Activated CD4-positive, CD25-positive, alpha-beta regulatory T cell treated with anti-CD3 and anti-CD28 coated beads, Interleukin-2, amount 50 U/mL, for 24 hours (primary cell): ENCODE measurements around the gene CCSER1.

ENCODE experiments used
- ATAC-seq, 2 donors: fragments of 150-1000 bp; cut with Tn5 transposase; one replicate each; pipeline ENCODE4 v1.10.0; 2021; ENCODE audit warnings: mild to moderate bottlenecking in 1 of 2, moderate library complexity in 1 of 2

The CCSER1 gene

GRCh38 chr4:90127223-90127705 lies at the start of gene CCSER1:
Gene CCSER1 (plus strand): TSS chr4:90127394.
- ATAC-seq: peak; percentile 66 to 79

GRCh38 chr4:90078440-90078839 lies 48.8 kb upstream of the CCSER1 start:
- no peak for ATAC-seq

GRCh38 chr4:90080116-90080515 lies 47.1 kb upstream of the CCSER1 start:
- ATAC-seq: no peak

GRCh38 chr4:90081432-90082144 lies 45.6 kb upstream of the CCSER1 start:
- no peak for ATAC-seq

GRCh38 chr4:90082449-90082848 lies 44.7 kb upstream of the CCSER1 start:
- ATAC-seq: no peak

GRCh38 chr4:90084277-90084966 lies 42.8 kb upstream of the CCSER1 start:
- ATAC-seq: no peak

GRCh38 chr4:90084967-90085295 lies 42.3 kb upstream of the CCSER1 start:
- no peak for ATAC-seq

- ATAC-seq: no peak
Measured at GRCh38 chr4:90093526-90093925, 33.7 kb upstream of the CCSER1 start.

GRCh38 chr4:90095000-90095399 lies 32.2 kb upstream of the CCSER1 start:
- no peak for ATAC-seq

- peak; percentile 61 to 66 for ATAC-seq
Measured at GRCh38 chr4:90099812-90100211, 27.4 kb upstream of the CCSER1 start.

GRCh38 chr4:90103991-90104390 lies 23.2 kb upstream of the CCSER1 start:
- no peak for ATAC-seq

- no peak for ATAC-seq
Measured at GRCh38 chr4:90105274-90105673, 21.9 kb upstream of the CCSER1 start.

GRCh38 chr4:90112715-90113114 lies 14.5 kb upstream of the CCSER1 start:
- no peak for ATAC-seq

- no peak for ATAC-seq
Measured at GRCh38 chr4:90113881-90114457, 13.2 kb upstream of the CCSER1 start.

GRCh38 chr4:90118527-90119195 lies 8.5 kb upstream of the CCSER1 start:
- no peak for ATAC-seq

GRCh38 chr4:90120037-90120436 lies 7.2 kb upstream of the CCSER1 start:
- ATAC-seq: no peak

- ATAC-seq: no peak
Measured at GRCh38 chr4:90120815-90121214, 6.4 kb upstream of the CCSER1 start.

- no peak for ATAC-seq
Measured at GRCh38 chr4:90121676-90122354, 5.4 kb upstream of the CCSER1 start.

- no peak for ATAC-seq
Measured at GRCh38 chr4:90122355-90122748, 4.8 kb upstream of the CCSER1 start.

GRCh38 chr4:90124276-90124675 lies 2.9 kb upstream of the CCSER1 start:
- no peak for ATAC-seq

- no peak for ATAC-seq
Measured at GRCh38 chr4:90126805-90127204, 389 bp upstream of the CCSER1 start.

- ATAC-seq: peak in 1 of 2 donors; percentile 23
Measured at GRCh38 chr4:90127706-90128345, 632 bp downstream of the CCSER1 start.
